Keratinocyte (primary cell): ENCODE results near the gene CAP2. TPM values are rescaled to one million over a fixed set of nuclear protein-coding genes. Genes with fewer than 3 reads are reported as not detected.
"Not testable (repeated sequence)": the region's sequence is repeated elsewhere in the genome, so short reads cannot be mapped to it uniquely, and the experiment has no call there.

ENCODE experiments used
- DNase-seq: peaks from one replicate; pipeline ENCODE4 v3.0.0-alpha.2; 2011; ENCODE audit warnings: low read depth, missing footprints, low spot score
- FAIRE-seq: peaks from 2 replicates; lab custom pipeline; 2011; peaks lifted over from hg19 to GRCh38; lab: Jason Lieb, UNC
- H2AFZ ChIP-seq: 2 replicates; pipeline ENCODE4 v1.6.0; 2012; ENCODE audit warnings: low read length, control low read depth, inconsistent platforms; ENCODE audit not compliant: control insufficient read depth
- H3K27ac ChIP-seq: 2 replicates; pipeline ENCODE4 v1.5.1; 2011; ENCODE audit warnings: low read length; ENCODE audit not compliant: control insufficient read depth, insufficient read depth
- H3K27me3 ChIP-seq: 3 replicates; pipeline ENCODE4 v1.6.0; 2011; ENCODE audit warnings: low read length; ENCODE audit not compliant: control insufficient read depth, insufficient read depth; ENCODE audit errors: extremely low read depth
- H3K36me3 ChIP-seq, 2 experiments: 2 replicates in 1 of 2; 3 replicates in 1 of 2; pipeline ENCODE4 v1.5.1; 2011; ENCODE audit warnings: low read length in 2 of 2, mild to moderate bottlenecking in 1 of 2; ENCODE audit not compliant: control insufficient read depth in 2 of 2, insufficient read depth in 2 of 2; ENCODE audit errors: extremely low read depth in 1 of 2
- H3K4me1 ChIP-seq: 3 replicates; pipeline ENCODE4 v1.5.1; 2011; ENCODE audit warnings: low read length; ENCODE audit not compliant: control insufficient read depth, insufficient read depth; ENCODE audit errors: extremely low read depth
- H3K4me2 ChIP-seq: 3 replicates; pipeline ENCODE4 v1.6.0; 2011; ENCODE audit warnings: low read depth, low read length; ENCODE audit not compliant: control insufficient read depth, insufficient read depth; ENCODE audit errors: extremely low read depth
- H3K4me3 ChIP-seq, 3 experiments: fragments of 200-600 bp in 1 of 3; sonication (generic) in 1 of 3; 2 replicates in 2 of 3; 3 replicates in 1 of 3; pipeline ENCODE4 v1.5.1; 2011 to 2016; ENCODE audit warnings: low read length in 3 of 3, mild to moderate bottlenecking in 3 of 3, control low read depth in 2 of 3, inconsistent platforms in 1 of 3, low read depth in 1 of 3, mixed read lengths in 1 of 3, mixed run types in 1 of 3, moderate library complexity in 1 of 3; ENCODE audit not compliant: control insufficient read depth in 2 of 3, insufficient read depth in 2 of 3; ENCODE audit errors: extremely low read depth in 1 of 3
- H3K79me2 ChIP-seq: 2 replicates; pipeline ENCODE4 v1.6.0; 2012; ENCODE audit warnings: low read length; ENCODE audit not compliant: control insufficient read depth, insufficient read depth
- H3K9ac ChIP-seq: 3 replicates; pipeline ENCODE4 v1.6.0; 2011; ENCODE audit warnings: low read length; ENCODE audit not compliant: control insufficient read depth, insufficient read depth; ENCODE audit errors: extremely low read depth
- H3K9me1 ChIP-seq: 3 replicates; pipeline ENCODE4 v1.6.0; 2011; ENCODE audit warnings: low read length; ENCODE audit not compliant: control insufficient read depth, insufficient read depth; ENCODE audit errors: extremely low read depth
- H3K9me3 ChIP-seq: 2 replicates; pipeline ENCODE4 v1.5.1; 2012; ENCODE audit warnings: low read depth, low read length; ENCODE audit not compliant: control insufficient read depth
- H4K20me1 ChIP-seq: 3 replicates; pipeline ENCODE4 v1.6.0; 2011; ENCODE audit warnings: low read length; ENCODE audit not compliant: control insufficient read depth, insufficient read depth; ENCODE audit errors: extremely low read depth
- EZH2 ChIP-seq: IDR thresholded peaks from one replicate; pipeline ENCODE4 v1.6.1; 2012; ENCODE audit warnings: inconsistent platforms, mild to moderate bottlenecking, low read length, moderate library complexity
- dilution Hi-C: fragments of 300-500 bp; cut with MboI; formaldehyde crosslinking; loops from one replicate; pipeline ENCODE4 v1.7.0; 2020; ENCODE audit warnings: low sequenced_read_pairs; ENCODE audit not compliant: extremely low pct_ligation_motif_present
- polyA plus RNA-seq, 5 experiments: library from polyadenylated mRNA; depleted of rRNA in 3 of 5; stranded (reverse) in 3 of 5; stranded (forward) in 1 of 5; unstranded in 1 of 5; fragments of >200 nt; gene quantifications; 1 replicate in 1 of 5; 2 replicates in 3 of 5; 3 replicates in 1 of 5; pipeline versions ENCODE4 v1.2.1 to v1.2.3, GENCODE V29; 2011 to 2012; ENCODE audit warnings: missing spikeins in 2 of 5, low read depth in 1 of 5, low replicate concordance in 1 of 5
- TF ChIP-seq, protein P1 (sequence below), 3 experiments: IDR thresholded peaks in 1 of 3; conservative IDR thresholded peaks in 1 of 3; optimal IDR thresholded peaks in 1 of 3; 2 replicates in 2 of 3; 3 replicates in 1 of 3; pipeline versions ENCODE3 to v1.5.1; 2011; ENCODE audit warnings: low read length in 3 of 3, mild to moderate bottlenecking in 3 of 3, moderate library complexity in 2 of 3, control low read depth in 1 of 3, inconsistent platforms in 1 of 3; ENCODE audit not compliant: insufficient read depth in 2 of 3; ENCODE audit errors: extremely low read depth in 1 of 3

CAP2 gene
- polyA plus RNA-seq, 1 donor (not counting 4 experiments of a cell fraction or from before 2014, with no cell fraction given), result 12.1 TPM

DNA sequence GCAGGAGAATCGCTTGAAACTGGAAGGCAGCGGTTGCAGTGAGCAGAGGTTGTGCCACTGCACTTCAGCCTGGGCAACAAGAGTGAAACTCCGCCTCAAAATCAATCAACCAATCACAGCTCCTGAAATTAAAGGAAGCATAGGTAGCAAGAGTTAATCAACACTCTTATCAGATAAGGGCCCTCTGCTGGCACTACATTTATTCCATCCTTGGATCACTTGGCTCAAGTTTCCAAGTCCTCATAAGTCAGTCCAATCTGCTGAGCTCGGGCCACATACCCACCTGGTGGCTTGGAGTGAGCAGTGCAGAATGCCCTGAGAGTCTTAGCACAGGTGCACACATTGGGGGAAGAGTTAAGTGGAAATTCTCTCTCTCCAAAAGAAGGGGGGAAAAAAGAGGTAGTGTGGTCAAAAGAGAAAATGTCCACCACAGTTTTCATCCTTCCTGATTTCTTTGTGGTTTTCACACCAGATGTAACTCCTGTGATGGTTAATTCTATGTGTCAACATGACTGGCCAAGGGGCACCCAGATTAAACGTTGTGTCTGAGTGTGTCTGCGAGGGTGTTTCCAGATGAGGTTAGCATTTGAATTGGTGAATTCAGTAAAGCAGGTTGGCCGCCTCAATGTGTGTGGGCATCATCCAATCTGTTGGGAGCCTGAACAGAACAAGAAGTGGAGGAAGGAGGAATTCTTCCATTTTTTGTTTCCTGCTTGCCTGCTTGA, 192.5 kb downstream of the CAP2 start:
- H4K20me1 ChIP-seq, result no peaks in the 10 kb centered on the region
- FAIRE-seq, result no peak
- H2AFZ ChIP-seq, result no peak overlapping the region
- H3K4me2 ChIP-seq, result no peak overlapping the region
- no peaks in the 10 kb centered on the region for H3K36me3 ChIP-seq
- dilution Hi-C loops, result loop anchor here (25.0 kb wide), 1 partner anchor 424 kb away; no protein-coding TSS in a partner anchor
- no peak for TF ChIP-seq EZH2
- TF ChIP-seq, protein P1, sequence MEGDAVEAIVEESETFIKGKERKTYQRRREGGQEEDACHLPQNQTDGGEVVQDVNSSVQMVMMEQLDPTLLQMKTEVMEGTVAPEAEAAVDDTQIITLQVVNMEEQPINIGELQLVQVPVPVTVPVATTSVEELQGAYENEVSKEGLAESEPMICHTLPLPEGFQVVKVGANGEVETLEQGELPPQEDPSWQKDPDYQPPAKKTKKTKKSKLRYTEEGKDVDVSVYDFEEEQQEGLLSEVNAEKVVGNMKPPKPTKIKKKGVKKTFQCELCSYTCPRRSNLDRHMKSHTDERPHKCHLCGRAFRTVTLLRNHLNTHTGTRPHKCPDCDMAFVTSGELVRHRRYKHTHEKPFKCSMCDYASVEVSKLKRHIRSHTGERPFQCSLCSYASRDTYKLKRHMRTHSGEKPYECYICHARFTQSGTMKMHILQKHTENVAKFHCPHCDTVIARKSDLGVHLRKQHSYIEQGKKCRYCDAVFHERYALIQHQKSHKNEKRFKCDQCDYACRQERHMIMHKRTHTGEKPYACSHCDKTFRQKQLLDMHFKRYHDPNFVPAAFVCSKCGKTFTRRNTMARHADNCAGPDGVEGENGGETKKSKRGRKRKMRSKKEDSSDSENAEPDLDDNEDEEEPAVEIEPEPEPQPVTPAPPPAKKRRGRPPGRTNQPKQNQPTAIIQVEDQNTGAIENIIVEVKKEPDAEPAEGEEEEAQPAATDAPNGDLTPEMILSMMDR (optimal IDR thresholded peaks at IDR 0.05 in 1 of 3, IDR thresholded peaks at IDR 0.05 in 1 of 3, conservative IDR thresholded peaks at IDR 0.05 in 1 of 3; ENCODE audit: extremely low read depth in 1 of 3, insufficient read depth in 2 of 3, low read length in 3 of 3), result peak; percentile 19 to 48 (median 35)
- no peak overlapping the region for H3K9ac ChIP-seq
- H3K27ac ChIP-seq, result no peak overlapping the region
- no peaks in the 10 kb centered on the region for H3K9me3 ChIP-seq
- no peaks in the 10 kb centered on the region for H3K9me1 ChIP-seq
- no peaks in the 10 kb centered on the region for H3K27me3 ChIP-seq
- peaks cover 13% of the 10 kb centered on the region for H3K4me1 ChIP-seq
- peak; percentile 41 for DNase-seq
- H3K4me3 ChIP-seq, result no peak overlapping the region
- no peaks in the 10 kb centered on the region for H3K79me2 ChIP-seq

DNA sequence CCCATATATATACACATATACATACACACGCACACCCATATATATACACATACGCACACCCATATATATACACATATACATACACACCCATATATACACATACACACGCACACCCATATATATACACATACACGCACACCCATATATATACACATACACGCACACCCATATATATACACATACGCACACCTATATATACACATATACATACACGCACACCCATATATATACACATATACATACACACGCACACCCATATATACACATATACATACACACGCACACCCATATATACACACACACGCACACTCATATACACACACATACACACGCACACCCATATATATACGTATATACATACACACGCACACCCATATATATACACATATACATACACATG, 193.2 kb downstream of the CAP2 start:
- not testable (repeated sequence) for H3K4me3 ChIP-seq, H3K27me3 ChIP-seq, H3K36me3 ChIP-seq, H3K4me2 ChIP-seq, H3K27ac ChIP-seq, FAIRE-seq, H3K79me2 ChIP-seq, DNase-seq, H2AFZ ChIP-seq, H4K20me1 ChIP-seq, H3K9me1 ChIP-seq, H3K9ac ChIP-seq, H3K9me3 ChIP-seq
- dilution Hi-C loops, result loop anchor here (25.0 kb wide), 1 partner anchor 424 kb away; no protein-coding TSS in a partner anchor
- H3K4me1 ChIP-seq, result peaks cover 13% of the 10 kb centered on the region
